IMR-90 (cell line): ENCODE measurements around the gene FKRP. TPM values are rescaled to one million over a fixed set of nuclear protein-coding genes. Genes with fewer than 3 reads are reported as not detected.

Source experiments
- ATAC-seq: fragments of 200-7000 bp; cut with Tn5 transposase; 2 replicates; pipeline ENCODE4 v1.9.1; 2020; ENCODE audit warnings: low read depth, mild to moderate bottlenecking, moderate library complexity
- BruUV-seq: library from RNA; stranded (reverse); fragments of 400-500 nt; replicated peaks from 2 replicates; lab custom pipeline; 2021; lab: Mats Ljungman, UMichigan
- CTCF ChIA-PET: fragments of 300-600 bp; formaldehyde crosslinking; extraction: SDS; loops from one replicate; lab custom pipeline; 2021; ENCODE audit warnings: antibody characterized with exemption; lab: Yijun Ruan, JAX
- POLR2A ChIA-PET: fragments of 300-600 bp; sonication (Branson Sonifier 250); formaldehyde crosslinking; loops from one replicate; lab custom pipeline; 2022; ENCODE audit warnings: antibody characterized with exemption; ENCODE audit not compliant: unreplicated experiment; lab: Charles Lee
- DNase-seq: peaks from one replicate; pipeline ENCODE4 v3.0.0; 2013
- H2AFZ ChIP-seq: replicated peaks from 2 replicates; pipeline ENCODE3; 2013; ENCODE audit warnings: low read length, mild to moderate bottlenecking; ENCODE audit not compliant: poor library complexity
- H2AK5ac ChIP-seq: 2 replicates; pipeline ENCODE4 v1.6.1; 2013; ENCODE audit warnings: low read depth, low read length, inconsistent platforms
- H2AK9ac ChIP-seq: replicated peaks from 2 replicates; pipeline ENCODE3; 2013; ENCODE audit warnings: mild to moderate bottlenecking, low read depth, low read length, moderate library complexity; ENCODE audit not compliant: poor library complexity
- H2BK120ac ChIP-seq: 2 replicates; pipeline ENCODE4 v1.6.1; 2013; ENCODE audit warnings: low read depth, low read length, inconsistent platforms
- H2BK15ac ChIP-seq: 3 replicates; pipeline ENCODE4 v1.6.1; 2013; ENCODE audit warnings: low read depth, low read length, inconsistent platforms
- H2BK20ac ChIP-seq: 2 replicates; pipeline ENCODE4 v1.6.1; 2013; ENCODE audit warnings: low read depth, mild to moderate bottlenecking, inconsistent platforms, low read length, moderate library complexity
- H2BK5ac ChIP-seq: 2 replicates; pipeline ENCODE4 v1.6.1; 2013; ENCODE audit warnings: mild to moderate bottlenecking, low read depth, low read length, inconsistent platforms; ENCODE audit not compliant: poor library complexity, severe bottlenecking
- H3K14ac ChIP-seq: replicated peaks from 2 replicates; pipeline ENCODE4 v1.6.1; 2013; ENCODE audit warnings: low read depth, low read length, inconsistent platforms
- H3K18ac ChIP-seq: 2 replicates; pipeline ENCODE4 v1.6.1; 2013; ENCODE audit warnings: low read depth, low read length, control low read depth
- H3K23ac ChIP-seq: 2 replicates; pipeline ENCODE4 v1.6.1; 2013; ENCODE audit warnings: low read depth, low read length, inconsistent platforms
- H3K27ac ChIP-seq: 2 replicates; pipeline ENCODE4 v1.5.1; 2013; ENCODE audit warnings: mild to moderate bottlenecking, control low read depth, low read length; ENCODE audit not compliant: insufficient read depth
- H3K27me3 ChIP-seq: 2 replicates; pipeline ENCODE4 v1.6.1; 2013; ENCODE audit warnings: low read length; ENCODE audit not compliant: control insufficient read depth, insufficient read depth
- H3K36me3 ChIP-seq: 2 replicates; pipeline ENCODE4 v1.6.1; 2013; ENCODE audit warnings: low read length, mixed read lengths; ENCODE audit not compliant: control insufficient read depth, insufficient read depth
- H3K4ac ChIP-seq: 2 replicates; pipeline ENCODE4 v1.6.1; 2013; ENCODE audit warnings: low read depth, low read length, inconsistent platforms
- H3K4me1 ChIP-seq: 2 replicates; pipeline ENCODE4 v1.6.1; 2013; ENCODE audit warnings: low read length, mixed read lengths; ENCODE audit not compliant: control insufficient read depth, insufficient read depth
- H3K4me2 ChIP-seq: 2 replicates; pipeline ENCODE4 v1.6.1; 2013; ENCODE audit warnings: low read depth, mild to moderate bottlenecking, control low read depth, low read length, moderate library complexity
- H3K4me3 ChIP-seq: 2 replicates; pipeline ENCODE4 v1.5.1; 2013; ENCODE audit warnings: low read depth, mild to moderate bottlenecking, control low read depth, low read length, moderate library complexity; ENCODE audit not compliant: insufficient read depth
- H3K56ac ChIP-seq: 2 replicates; pipeline ENCODE4 v1.6.1; 2013; ENCODE audit warnings: low read length, inconsistent platforms; ENCODE audit not compliant: insufficient read depth; ENCODE audit errors: extremely low read depth
- H3K79me1 ChIP-seq, 2 experiments: 2 replicates each; pipeline ENCODE4 v1.6.1; 2013; ENCODE audit warnings: low read length in 2 of 2, inconsistent platforms in 1 of 2, low read depth in 1 of 2
- H3K9ac ChIP-seq: 2 replicates; pipeline ENCODE4 v1.6.1; 2013; ENCODE audit warnings: low read depth, low read length, control low read depth
- H3K9me1 ChIP-seq: 2 replicates; pipeline ENCODE4 v1.6.1; 2013; ENCODE audit warnings: low read length, inconsistent platforms; ENCODE audit not compliant: insufficient read depth
- H3K9me3 ChIP-seq: 2 replicates; pipeline ENCODE4 v1.6.1; 2013; ENCODE audit warnings: low read length; ENCODE audit not compliant: control insufficient read depth, insufficient read depth
- H4K20me1 ChIP-seq: 2 replicates; pipeline ENCODE4 v1.6.1; 2013; ENCODE audit warnings: low read length, inconsistent platforms; ENCODE audit not compliant: insufficient read depth
- H4K5ac ChIP-seq: 2 replicates; pipeline ENCODE4 v1.6.1; 2013; ENCODE audit warnings: mild to moderate bottlenecking, low read depth, low read length, control low read depth
- H4K8ac ChIP-seq, 2 experiments: 2 replicates each; pipeline ENCODE4 v1.6.1; 2013; ENCODE audit warnings: low read depth in 2 of 2, low read length in 2 of 2, control low read depth in 1 of 2, inconsistent platforms in 1 of 2
- H4K91ac ChIP-seq: 2 replicates; pipeline ENCODE4 v1.6.1; 2013; ENCODE audit warnings: low read depth, low read length, inconsistent platforms; ENCODE audit not compliant: insufficient read depth
- CEBPB ChIP-seq: IDR thresholded peaks from 2 replicates; pipeline ENCODE4 v1.6.1; 2012; ENCODE audit warnings: low read depth, low read length, improper control_type of control experiment
- CHD1 ChIP-seq: IDR thresholded peaks from 2 replicates; pipeline ENCODE4 v1.6.1; 2012; ENCODE audit warnings: low read depth, low read length, improper control_type of control experiment
- CTCF ChIP-seq: conservative IDR thresholded peaks from 2 replicates; pipeline ENCODE4 v1.5.1; 2012; ENCODE audit warnings: mild to moderate bottlenecking, low read depth, low read length, improper control_type of control experiment
- ELK1 ChIP-seq: fragments of 150-350 bp; IDR thresholded peaks from 2 replicates; pipeline ENCODE4 v1.6.1; 2016; ENCODE audit warnings: low read depth, mild to moderate bottlenecking, low read length, moderate library complexity, borderline replicate concordance
- FOS ChIP-seq: fragments of 150-350 bp; IDR thresholded peaks from 2 replicates; pipeline ENCODE4 v1.6.1; 2016; ENCODE audit warnings: low read depth, low read length
- MAFK ChIP-seq: IDR thresholded peaks from 2 replicates; pipeline ENCODE4 v1.6.1; 2012; ENCODE audit warnings: low read depth, low read length, improper control_type of control experiment
- MAZ ChIP-seq: IDR thresholded peaks from 2 replicates; pipeline ENCODE4 v1.6.1; 2012; ENCODE audit warnings: low read depth, mild to moderate bottlenecking, low read length, improper control_type of control experiment, moderate library complexity, borderline replicate concordance
- MXI1 ChIP-seq: IDR thresholded peaks from 2 replicates; pipeline ENCODE4 v1.6.1; 2012; ENCODE audit warnings: low read depth, mild to moderate bottlenecking, low read length, moderate library complexity, borderline replicate concordance
- POLR2A ChIP-seq: IDR thresholded peaks from 2 replicates; pipeline ENCODE4 v1.6.1; 2012; ENCODE audit warnings: mild to moderate bottlenecking, low read depth, low read length
- RCOR1 ChIP-seq: IDR thresholded peaks from 2 replicates; pipeline ENCODE4 v1.6.1; 2012; ENCODE audit warnings: mild to moderate bottlenecking, low read length, improper control_type of control experiment; ENCODE audit not compliant: insufficient replicate concordance
- RFX5 ChIP-seq: IDR thresholded peaks from 2 replicates; pipeline ENCODE4 v1.8.0; 2012; ENCODE audit warnings: low read depth, mild to moderate bottlenecking, low read length, moderate library complexity
- SMC3 ChIP-seq: fragments of 150-350 bp; IDR thresholded peaks from 2 replicates; pipeline ENCODE4 v1.6.1; 2016; ENCODE audit warnings: low read depth, mild to moderate bottlenecking, antibody characterized with exemption, low read length, moderate library complexity
- USF2 ChIP-seq: fragments of 150-350 bp; IDR thresholded peaks from 2 replicates; pipeline ENCODE4 v1.6.1; 2017; ENCODE audit warnings: mild to moderate bottlenecking, antibody characterized with exemption, low read length, low read depth
- whole genome bisulfite sequencing, 2 experiments: methylation state at CpG; one replicate each; pipeline versions ENCODE4 v1.1.5 to v1.1.7; 2013; ENCODE audit warnings: missing lambda C conversion rate in 2 of 2; ENCODE audit not compliant: insufficient read length in 1 of 2; ENCODE audit errors: extremely low coverage in 2 of 2; 5-methylcytosine and 5-hydroxymethylcytosine counted together
- dilution Hi-C: fragments of 300-500 bp; cut with HindIII; formaldehyde crosslinking; loops from one replicate; pipeline ENCODE4 v1.14.3; 2018; ENCODE audit warnings: low sequenced_read_pairs; ENCODE audit not compliant: unreplicated experiment
- in situ Hi-C: fragments of 300-500 bp; cut with MboI; formaldehyde crosslinking; loops from 3 replicates; pipeline ENCODE4 v1.14.3; 2019; ENCODE audit warnings: low sequenced_read_pairs, inconsistent platforms, mixed read lengths
- intact Hi-C: fragments of 100-400 bp; cut with micrococcal nuclease; formaldehyde crosslinking; loops from 2 replicates; pipeline ENCODE4 v1.10.0; 2022
- polyA plus RNA-seq, 3 experiments: library from polyadenylated mRNA; depleted of rRNA; stranded (reverse); fragments of >200 nt; gene quantifications; 2 replicates each; pipeline ENCODE4 v1.2.3, GENCODE V29; 2012; ENCODE audit warnings: low replicate concordance in 1 of 3
- total RNA-seq: library from RNA; depleted of rRNA; stranded (reverse); fragments of >200 nt; gene quantifications from 2 replicates; pipeline ENCODE4 v1.2.3, GENCODE V29; 2012

FKRP gene
- total and polyA plus RNA-seq, 2 of the 4 experiments (the other 2 are of a cell fraction) = 6.1 to 25.3 TPM

- peak within 1 kb of the TSS; percentile 5; the same call in 1 of the 2 replicates for H3K18ac ChIP-seq
- H2AK9ac ChIP-seq = peak within 1 kb of the TSS; percentile 100
- dilution Hi-C loops (no loop called here), in situ Hi-C loops (loop anchor here (10.0 kb wide), 1 partner anchor 56 kb away; no protein-coding TSS in a partner anchor), intact Hi-C loops (loop anchor here (1.0 kb wide), 3 partner anchors 42 to 203 kb away; no protein-coding TSS in a partner anchor)
- H3K4me2 ChIP-seq = peak within 1 kb of the TSS; percentile 82
- no peaks in the 10 kb centered on the region for H3K27me3 ChIP-seq
- peak within 1 kb of the TSS; percentile 76; the same call in 1 of the 2 replicates for H2AK5ac ChIP-seq
- peaks cover 17% of the 10 kb centered on the region for H3K9me1 ChIP-seq
- peak within 1 kb of the TSS; percentile 87 for H3K4ac ChIP-seq
- peaks cover 20% of the 10 kb centered on the region for H3K36me3 ChIP-seq
- ChIA-PET POLR2A (interaction anchor here (0.6 to 1.2 kb wide), 3 partner anchors 42 to 444 kb away, joined by 3 to 5 read pairs (median 4); no protein-coding TSS in a partner anchor), CTCF (interaction anchor here (1.1 to 1.4 kb wide), 2 partner anchors 11 to 52 kb away, joined by 3 to 5 read pairs; no protein-coding TSS in a partner anchor)
- peak within 1 kb of the TSS; percentile 99 for H3K9ac ChIP-seq
- BruUV-seq = no TSS peak
- H2BK20ac ChIP-seq = no peak within 1 kb of the TSS
- peak within 1 kb of the TSS; percentile 75; the same call in 1 of the 2 replicates for H3K56ac ChIP-seq
- H2BK5ac ChIP-seq = peak within 1 kb of the TSS; percentile 73
- H4K91ac ChIP-seq = peak within 1 kb of the TSS; percentile 73
- ATAC-seq (peak; percentile 76), DNase-seq (peak; percentile 96)
- H2BK120ac ChIP-seq = peak within 1 kb of the TSS; percentile 27; the same call in 1 of the 2 replicates
- peaks cover 38% of the 10 kb centered on the region for H4K20me1 ChIP-seq
- 3% methylated on average over 12 of the region's 46 CpGs; no CpG with 5 or more reads in 1 of the 2 experiments for WGBS, 2 experiments
- no peak within 1 kb of the TSS for H4K5ac ChIP-seq
- no peak within 1 kb of the TSS for H2BK15ac ChIP-seq
- no peaks in the 10 kb centered on the region for H3K9me3 ChIP-seq
- H2AFZ ChIP-seq = peak within 1 kb of the TSS; percentile 81
- peaks cover 7 to 44% of the 10 kb centered on the region in 2 experiments; a peak in 2 of 4 replicates for H3K79me1 ChIP-seq
- peak within 1 kb of the TSS; percentile 4 to 89; a peak in 3 of 4 replicates for H4K8ac ChIP-seq
- peak within 1 kb of the TSS; percentile 95 for H3K14ac ChIP-seq
- peak within 1 kb of the TSS; percentile 97 for H3K4me3 ChIP-seq
- H3K27ac ChIP-seq = peak within 1 kb of the TSS; percentile 84
- H3K23ac ChIP-seq = peak within 1 kb of the TSS; percentile 97
- H3K4me1 ChIP-seq = peaks cover 14% of the 10 kb centered on the region
- TF ChIP-seq POLR2A (peak; percentile 100), RFX5 (no peak), RCOR1 (no peak), USF2 (no peak), ELK1 (no peak), SMC3 (no peak), MAFK (no peak), MAZ (peak; percentile 63; the same call in 1 of the 2 replicates), CTCF (no peak), FOS (no peak), MXI1 (peak; percentile 97), CEBPB (no peak), CHD1 (peak; percentile 16; the same call in 1 of the 2 replicates)
These were observed 42.6 kb downstream of the FKRP start, which contains the start of gene SLC1A5 for GRCh38 chr19:46788262-46788967. Gene SLC1A5 (minus strand): TSS chr19:46788594. CDS start chr19:46787965, 629 bp downstream.
